HepG2 (cell line): ENCODE results near the gene NFATC2. TPM values are rescaled to one million over a fixed set of nuclear protein-coding genes. Genes with fewer than 3 reads are reported as not detected.

Source experiments
- FOXJ3 ChIP-seq: sonication (generic); formaldehyde crosslinking; IDR thresholded peaks from 2 replicates; pipeline ENCODE4 v1.4.0; 2020; ENCODE audit warnings: missing genetic modification reagents, mild to moderate bottlenecking, borderline replicate concordance
- GPBP1L1 ChIP-seq: sonication (generic); formaldehyde crosslinking; IDR thresholded peaks from 2 replicates; pipeline ENCODE4 v1.5.0; 2020; ENCODE audit warnings: mild to moderate bottlenecking, missing genetic modification reagents
- IRF9 ChIP-seq: sonication (generic); formaldehyde crosslinking; IDR thresholded peaks from 2 replicates; pipeline ENCODE4 v1.8.0; 2022; ENCODE audit warnings: missing genetic modification reagents, mild to moderate bottlenecking, borderline replicate concordance
- MTA3 ChIP-seq: sonication (generic); formaldehyde crosslinking; IDR thresholded peaks from 2 replicates; pipeline ENCODE4 v1.4.0; 2020; ENCODE audit warnings: missing genetic modification reagents
- PBX2 ChIP-seq: IDR thresholded peaks from 2 replicates; pipeline ENCODE4 v1.6.1; 2016; ENCODE audit warnings: control low read depth
- PITX1 ChIP-seq: sonication (generic); formaldehyde crosslinking; IDR thresholded peaks from 2 replicates; pipeline ENCODE4 v1.5.1; 2020; ENCODE audit warnings: mild to moderate bottlenecking, missing genetic modification reagents
- PRMT3 ChIP-seq: sonication (generic); formaldehyde crosslinking; IDR thresholded peaks from 2 replicates; pipeline ENCODE4 v1.8.1; 2022; ENCODE audit warnings: low read depth, mild to moderate bottlenecking, moderate library complexity, missing genetic modification reagents, borderline replicate concordance
- PTBP1 ChIP-seq: fragments of 200-400 bp; formaldehyde crosslinking; IDR thresholded peaks from 2 replicates; pipeline ENCODE4 v1.6.1; 2018; ENCODE audit warnings: low read length, low read depth; ENCODE audit not compliant: poor library complexity, severe bottlenecking
- SAFB2 ChIP-seq: sonication (generic); formaldehyde crosslinking; IDR thresholded peaks from 2 replicates; pipeline ENCODE4 v1.5.1; 2020; ENCODE audit warnings: missing genetic modification reagents, low read depth, mild to moderate bottlenecking, borderline replicate concordance
- SKI ChIP-seq: fragments of 450-650 bp; IDR thresholded peaks from one replicate; pipeline ENCODE4 v1.6.1; 2018; ENCODE audit warnings: mild to moderate bottlenecking; ENCODE audit not compliant: partially characterized antibody
- SMYD3 ChIP-seq: sonication (generic); formaldehyde crosslinking; IDR thresholded peaks from 2 replicates; pipeline ENCODE4 v1.8.1; 2023; ENCODE audit warnings: mild to moderate bottlenecking, missing genetic modification reagents
- SP2 ChIP-seq: sonication (generic); formaldehyde crosslinking; IDR thresholded peaks from 2 replicates; pipeline ENCODE4 v1.5.1; 2020; ENCODE audit warnings: mild to moderate bottlenecking, missing genetic modification reagents
- ZBTB42 ChIP-seq: sonication (generic); formaldehyde crosslinking; IDR thresholded peaks from 2 replicates; pipeline ENCODE4 v1.5.0; 2020; ENCODE audit warnings: mild to moderate bottlenecking, missing genetic modification reagents
- ZNF136 ChIP-seq: sonication (generic); formaldehyde crosslinking; IDR thresholded peaks from 2 replicates; pipeline ENCODE4 v1.8.1; 2022; ENCODE audit warnings: low read depth, mild to moderate bottlenecking, moderate library complexity, missing genetic modification reagents
- ZNF264 ChIP-seq: sonication (generic); formaldehyde crosslinking; IDR thresholded peaks from 2 replicates; pipeline ENCODE4 v1.4.0; 2020; ENCODE audit warnings: missing genetic modification reagents
- ZNF3 ChIP-seq: IDR thresholded peaks from 2 replicates; pipeline ENCODE4 v1.7.0; 2017; ENCODE audit warnings: inconsistent platforms
- ZNF513 ChIP-seq: sonication (generic); formaldehyde crosslinking; conservative IDR thresholded peaks from 2 replicates; pipeline ENCODE4 v1.5.0; 2020; ENCODE audit warnings: missing genetic modification reagents
- ZNF607 ChIP-seq: sonication (generic); formaldehyde crosslinking; IDR thresholded peaks from 2 replicates; pipeline ENCODE4 v1.5.1; 2020; ENCODE audit warnings: missing genetic modification reagents, mild to moderate bottlenecking, borderline replicate concordance
- ZNF746 ChIP-seq: sonication (generic); formaldehyde crosslinking; IDR thresholded peaks from 2 replicates; pipeline ENCODE4 v1.8.0; 2022; ENCODE audit warnings: mild to moderate bottlenecking, missing genetic modification reagents
- ZNF766 ChIP-seq: sonication (generic); formaldehyde crosslinking; IDR thresholded peaks from 2 replicates; pipeline ENCODE4 v1.5.0; 2020; ENCODE audit warnings: missing genetic modification reagents, borderline replicate concordance
- ZNF776 ChIP-seq: sonication (generic); formaldehyde crosslinking; IDR thresholded peaks from 2 replicates; pipeline ENCODE4 v1.4.0; 2020; ENCODE audit warnings: mild to moderate bottlenecking, missing genetic modification reagents
- ZZZ3 ChIP-seq: sonication (generic); formaldehyde crosslinking; IDR thresholded peaks from 2 replicates; pipeline ENCODE4 v1.4.0; 2020; ENCODE audit warnings: missing genetic modification reagents, mild to moderate bottlenecking, borderline replicate concordance
- polyA plus RNA-seq, 8 experiments: library from polyadenylated mRNA; depleted of rRNA in 3 of 8; stranded (reverse) in 7 of 8; unstranded in 1 of 8; fragments of >200 nt; fragmentation: Illumina TruSeq in 4 of 8; extraction: Trizol in 4 of 8; gene quantifications; 2 replicates each; pipeline versions ENCODE4 v1.2.1 to v1.2.3, GENCODE V29; 2011 to 2016; ENCODE audit warnings: low read depth in 4 of 8, missing spikeins in 1 of 8, mixed read lengths in 1 of 8; ENCODE audit not compliant: insufficient read depth in 1 of 8
- total RNA-seq, 5 experiments: library from RNA; depleted of rRNA; stranded (reverse); fragments of >200 nt; fragmentation: Illumina TruSeq; extraction: Trizol; gene quantifications; 2 replicates each; pipeline ENCODE4 v1.2.3, GENCODE V29; 2016; ENCODE audit warnings: low read depth in 1 of 5
- TF ChIP-seq, protein P1 (sequence below): sonication (generic); formaldehyde crosslinking; IDR thresholded peaks from 2 replicates; pipeline ENCODE4 v1.5.0; 2020; ENCODE audit warnings: missing genetic modification reagents

NFATC2 gene
- total and polyA plus RNA-seq, 2 of the 13 experiments (the other 11 are each of a cell fraction or from before 2014, with no cell fraction given), result 1.9 to 3.3 TPM

DNA sequence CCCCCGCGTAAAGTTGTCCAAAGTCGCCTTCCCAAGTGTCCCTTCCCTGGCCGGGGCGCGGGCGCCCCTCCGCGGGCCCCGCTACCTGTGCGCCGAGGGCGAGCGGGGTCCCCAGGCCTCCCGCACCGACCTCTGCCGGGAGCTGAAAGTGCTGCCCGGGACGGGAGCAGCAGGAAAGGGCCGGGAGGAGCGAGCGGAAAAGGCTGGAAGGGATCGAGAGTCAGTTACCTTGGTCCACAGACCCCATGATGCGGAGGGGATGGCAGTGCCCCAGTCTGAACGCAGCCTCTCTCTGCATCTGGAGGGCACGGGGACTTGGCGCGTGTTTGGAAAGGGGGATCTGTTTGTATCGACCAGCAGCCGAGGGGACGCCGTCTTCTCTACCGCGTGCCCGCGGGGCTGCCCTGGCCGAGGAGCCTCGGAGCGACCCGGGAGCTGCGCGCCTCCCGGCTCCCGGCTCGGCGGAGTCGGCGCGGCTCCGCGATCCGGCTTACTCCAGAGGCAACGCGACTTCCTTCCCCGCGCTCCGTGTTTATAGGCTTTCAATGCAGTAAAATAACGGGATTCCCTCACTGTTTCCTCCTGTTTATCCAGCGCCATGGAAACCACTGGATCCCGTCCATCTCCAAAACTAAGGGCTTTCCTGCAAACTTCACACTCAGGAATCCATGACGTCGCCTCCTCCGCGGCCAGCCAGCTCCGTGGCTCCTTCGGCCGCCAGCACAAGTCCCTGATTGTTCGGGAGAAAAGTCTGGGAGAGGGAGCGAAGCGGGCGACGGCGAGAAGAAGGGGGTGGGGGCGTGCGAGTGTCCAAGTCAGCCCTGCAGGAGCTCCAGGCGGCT, 20.0 kb upstream of the NFATC2 start (continued):
- TF ChIP-seq ZNF766 (CRISPR knock-in tag), result no peak
- no peak for TF ChIP-seq ZNF746 (CRISPR knock-in tag)
- TF ChIP-seq GPBP1L1 (CRISPR knock-in tag), result no peak
- TF ChIP-seq ZZZ3 (CRISPR knock-in tag), result 0 out of 2 replicates have a peak, but pooled peaks have one; percentile 61
- no peak for TF ChIP-seq SMYD3
- no peak for TF ChIP-seq ZNF136 (CRISPR knock-in tag)
- no peak for TF ChIP-seq ZNF513
- no peak for TF ChIP-seq FOXJ3 (CRISPR knock-in tag)
- TF ChIP-seq ZNF607 (CRISPR knock-in tag), result no peak
- 0 out of 2 replicates have a peak, but pooled peaks have one; percentile 64 for TF ChIP-seq IRF9 (CRISPR knock-in tag)
- TF ChIP-seq SP2 (CRISPR knock-in tag), result no peak
- TF ChIP-seq, protein P1, sequence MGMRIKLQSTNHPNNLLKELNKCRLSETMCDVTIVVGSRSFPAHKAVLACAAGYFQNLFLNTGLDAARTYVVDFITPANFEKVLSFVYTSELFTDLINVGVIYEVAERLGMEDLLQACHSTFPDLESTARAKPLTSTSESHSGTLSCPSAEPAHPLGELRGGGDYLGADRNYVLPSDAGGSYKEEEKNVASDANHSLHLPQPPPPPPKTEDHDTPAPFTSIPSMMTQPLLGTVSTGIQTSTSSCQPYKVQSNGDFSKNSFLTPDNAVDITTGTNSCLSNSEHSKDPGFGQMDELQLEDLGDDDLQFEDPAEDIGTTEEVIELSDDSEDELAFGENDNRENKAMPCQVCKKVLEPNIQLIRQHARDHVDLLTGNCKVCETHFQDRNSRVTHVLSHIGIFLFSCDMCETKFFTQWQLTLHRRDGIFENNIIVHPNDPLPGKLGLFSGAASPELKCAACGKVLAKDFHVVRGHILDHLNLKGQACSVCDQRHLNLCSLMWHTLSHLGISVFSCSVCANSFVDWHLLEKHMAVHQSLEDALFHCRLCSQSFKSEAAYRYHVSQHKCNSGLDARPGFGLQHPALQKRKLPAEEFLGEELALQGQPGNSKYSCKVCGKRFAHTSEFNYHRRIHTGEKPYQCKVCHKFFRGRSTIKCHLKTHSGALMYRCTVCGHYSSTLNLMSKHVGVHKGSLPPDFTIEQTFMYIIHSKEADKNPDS (CRISPR knock-in tag), result no peak
- TF ChIP-seq SKI, result no peak
- no peak for TF ChIP-seq ZNF264 (CRISPR knock-in tag)
- no peak for TF ChIP-seq SAFB2
- no peak for TF ChIP-seq PRMT3
- no peak for TF ChIP-seq PTBP1
- no peak; the same call in 1 of the 2 replicates for TF ChIP-seq ZNF776 (CRISPR knock-in tag)
- TF ChIP-seq ZNF3, result no peak; the same call in 1 of the 2 replicates
- no peak for TF ChIP-seq PITX1 (CRISPR knock-in tag)
- no peak for TF ChIP-seq PBX2 (CRISPR knock-in tag)
- no peak for TF ChIP-seq ZBTB42 (CRISPR knock-in tag)
- no peak for TF ChIP-seq MTA3 (CRISPR knock-in tag)
